ENCODE data around the gene ITGB4.
A peak's percentile ranks its signal among the peaks of the same experiment; 100 is the strongest.

The ITGB4 gene

GRCh38 chr17:75736173-75736835 is 15.0 kb downstream of the ITGB4 start:
- DNase-seq (ENCODE audit: low read depth): no peak
- no peak overlapping the region for H3K4me3 ChIP-seq (ENCODE audit: low read depth, low read length)
- TF ChIP-seq CTCF (IDR thresholded peaks at IDR 0.05; ENCODE audit: insufficient read depth, low read depth, low read length, missing control alignments): no peak

GRCh38 chr17:75737133-75737962 is 16.1 kb downstream of the ITGB4 start:
- H3K4me3 ChIP-seq (ENCODE audit: low read depth, low read length): no peak overlapping the region
- no peak for DNase-seq (ENCODE audit: low read depth)
- TF ChIP-seq CTCF (IDR thresholded peaks at IDR 0.05; ENCODE audit: insufficient read depth, low read depth, low read length, missing control alignments): no peak

- no peak for TF ChIP-seq CTCF (IDR thresholded peaks at IDR 0.05; ENCODE audit: insufficient read depth, low read depth, low read length, missing control alignments)
- H3K4me3 ChIP-seq (ENCODE audit: low read depth, low read length): no peak overlapping the region
- DNase-seq (ENCODE audit: low read depth): peak; percentile 60
Measured at GRCh38 chr17:75738218-75738802, 17.1 kb downstream of the ITGB4 start.

GRCh38 chr17:75739174-75739573 is 17.9 kb downstream of the ITGB4 start:
- no peak overlapping the region for H3K4me3 ChIP-seq (ENCODE audit: low read depth, low read length)
- TF ChIP-seq CTCF (IDR thresholded peaks at IDR 0.05; ENCODE audit: insufficient read depth, low read depth, low read length, missing control alignments): no peak
- no peak for DNase-seq (ENCODE audit: low read depth)

GRCh38 chr17:75739801-75740200 is 18.5 kb downstream of the ITGB4 start:
- DNase-seq (ENCODE audit: low read depth): no peak
- H3K4me3 ChIP-seq (ENCODE audit: low read depth, low read length): no peak overlapping the region
- TF ChIP-seq CTCF (IDR thresholded peaks at IDR 0.05; ENCODE audit: insufficient read depth, low read depth, low read length, missing control alignments): no peak

- TF ChIP-seq CTCF (IDR thresholded peaks at IDR 0.05; ENCODE audit: insufficient read depth, low read depth, low read length, missing control alignments): no peak
- no peak overlapping the region for H3K4me3 ChIP-seq (ENCODE audit: low read depth, low read length)
- no peak for DNase-seq (ENCODE audit: low read depth)
Measured at GRCh38 chr17:75740215-75740614, 19.0 kb downstream of the ITGB4 start.
